GM19438 (cell line): ENCODE results near the gene ZNF516.

ENCODE experiments used
- ATAC-seq: cut with Tn5 transposase; IDR thresholded peaks from one replicate; pipeline ENCODE4 v1.9.1; 2021; ENCODE audit warnings: low read depth; ENCODE audit not compliant: unreplicated experiment

ZNF516 gene

GRCh38 chr18:76353046-76353445 is 142.0 kb downstream of the ZNF516 start:
- no peak for ATAC-seq

- ATAC-seq = no peak
Observed at GRCh38 chr18:76351961-76352581, 143.0 kb downstream of the ZNF516 start.

- no peak for ATAC-seq
Observed at GRCh38 chr18:76350134-76351025, 144.7 kb downstream of the ZNF516 start.

GRCh38 chr18:76349067-76349715 is 145.9 kb downstream of the ZNF516 start:
- no peak for ATAC-seq

GRCh38 chr18:76348267-76349066 is 146.6 kb downstream of the ZNF516 start:
- ATAC-seq = no peak

GRCh38 chr18:76347341-76347740 is 147.7 kb downstream of the ZNF516 start:
- ATAC-seq = no peak

- no peak for ATAC-seq
Observed at GRCh38 chr18:76346490-76347130, 148.4 kb downstream of the ZNF516 start.

GRCh38 chr18:76345901-76346300 is 149.1 kb downstream of the ZNF516 start:
- ATAC-seq = no peak

- ATAC-seq = no peak
Observed at GRCh38 chr18:76343938-76344569, 151.0 kb downstream of the ZNF516 start.

- ATAC-seq = no peak
Observed at GRCh38 chr18:76340410-76340809, 154.6 kb downstream of the ZNF516 start.

GRCh38 chr18:76339246-76339620 is 155.8 kb downstream of the ZNF516 start:
- no peak for ATAC-seq

- no peak for ATAC-seq
Observed at GRCh38 chr18:76338619-76339245, 156.3 kb downstream of the ZNF516 start.

GRCh38 chr18:76338088-76338487 is 157.0 kb downstream of the ZNF516 start:
- no peak for ATAC-seq

- no peak for ATAC-seq
Observed at GRCh38 chr18:76335859-76336640, 159.0 kb downstream of the ZNF516 start.

- ATAC-seq = no peak
Observed at GRCh38 chr18:76328140-76328539, 166.9 kb downstream of the ZNF516 start.

- no peak for ATAC-seq
Observed at GRCh38 chr18:76323891-76324290, 171.2 kb downstream of the ZNF516 start.

- ATAC-seq = no peak
Observed at GRCh38 chr18:76322686-76323085, 172.4 kb downstream of the ZNF516 start.

- no peak for ATAC-seq
Observed at GRCh38 chr18:76319366-76319765, 175.7 kb downstream of the ZNF516 start.

GRCh38 chr18:76318607-76319006 is 176.4 kb downstream of the ZNF516 start:
- no peak for ATAC-seq
